Body of pancreas (tissue), 4 donors: ENCODE data around the gene KLHDC7B.

Source experiments
- CTCF ChIP-seq, 7 experiments: fragments of 450-650 bp in 4 of 7; fragments of 200-600 bp in 3 of 7; sonication (generic) in 3 of 7; IDR thresholded peaks; one replicate each; pipeline ENCODE4 v1.5.1; 2016 to 2019; ENCODE audit warnings: antibody characterized with exemption in 7 of 7
- POLR2A ChIP-seq, 3 donors: fragments of 450-650 bp; IDR thresholded peaks; one replicate each; pipeline ENCODE4 v1.6.1; 2016; ENCODE audit warnings: antibody characterized with exemption in 3 of 3, mild to moderate bottlenecking in 2 of 3

DNA sequence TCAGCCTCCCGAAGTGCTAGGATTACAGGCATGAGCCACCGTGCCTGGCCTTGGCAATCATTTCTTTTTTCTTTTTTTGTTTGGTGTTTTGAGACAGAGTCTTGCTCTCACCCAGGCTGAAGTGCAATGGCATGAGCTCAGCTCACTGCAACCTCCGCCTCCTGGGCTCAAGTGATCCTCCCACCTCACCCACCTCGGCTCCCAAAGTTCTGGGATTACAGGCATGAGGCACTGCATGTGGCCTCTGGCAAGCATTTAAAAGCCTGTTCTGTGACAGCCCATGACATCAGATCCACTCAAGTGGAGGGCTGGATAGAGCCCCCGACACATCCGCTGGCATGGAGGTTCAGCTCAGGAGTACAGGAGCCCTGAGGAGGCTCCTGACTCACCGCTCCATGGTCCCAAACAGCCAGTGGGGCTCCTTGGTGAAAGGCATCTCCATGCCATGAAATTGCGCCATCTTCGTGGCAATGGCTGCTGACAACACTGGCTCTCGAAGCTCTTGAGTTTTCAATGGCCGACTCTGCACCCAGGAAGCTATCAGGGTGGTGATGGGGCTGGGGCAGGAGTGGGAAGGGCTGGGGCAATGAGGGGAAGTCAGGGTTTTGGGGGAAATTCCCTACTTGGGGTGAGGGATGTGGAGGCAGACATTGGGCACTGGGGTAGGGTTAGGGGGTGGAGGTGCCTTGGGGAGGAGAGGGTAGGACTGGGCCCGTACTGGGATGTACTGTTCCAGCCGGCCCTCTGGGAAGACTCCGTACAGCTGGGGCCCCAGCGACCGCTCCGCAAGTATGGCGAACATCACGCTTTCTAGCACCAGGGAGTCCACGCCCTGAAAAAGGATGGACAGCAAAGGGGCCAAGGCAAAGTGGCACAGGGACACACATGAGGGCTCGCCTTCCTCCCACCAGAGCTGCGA lies 35.6 kb downstream of the KLHDC7B start:
- no peak for TF ChIP-seq CTCF (IDR thresholded peaks at IDR 0.05)
- TF ChIP-seq POLR2A (IDR thresholded peaks at IDR 0.05) = no peak
